HFF-Myc (cell line): ENCODE measurements around the gene FUCA2.
"Not testable (repeated sequence)": the region's sequence is repeated elsewhere in the genome, so short reads cannot be mapped to it uniquely, and the experiment has no call there.

Experiments
- DNase-seq: peaks from one replicate; pipeline ENCODE4 v3.0.0-alpha.2; 2011; ENCODE audit warnings: low read depth; ENCODE audit errors: extremely low read depth
- H3K4me3 ChIP-seq: replicated peaks from 2 replicates; pipeline ENCODE4 v1.5.1; 2011; ENCODE audit warnings: low read depth, mild to moderate bottlenecking, control low read depth, low read length
- CTCF ChIP-seq: IDR thresholded peaks from 2 replicates; pipeline ENCODE4 v1.5.1; 2012; ENCODE audit warnings: mild to moderate bottlenecking, low read depth, low read length, control low read depth; ENCODE audit errors: missing control alignments

Gene FUCA2

GRCh38 chr6:143449082-143449713 is 62.3 kb downstream of the FUCA2 start:
- DNase-seq, result no peak
- TF ChIP-seq CTCF, result no peak
- H3K4me3 ChIP-seq, result peak overlapping the region; percentile 85

GRCh38 chr6:143447865-143448264 is 63.7 kb downstream of the FUCA2 start:
- H3K4me3 ChIP-seq, DNase-seq: not testable (repeated sequence)
